GM23248 (cell line): Measurements from ENCODE around the gene PMPCB. TPM values are rescaled to one million over a fixed set of nuclear protein-coding genes. Genes with fewer than 3 reads are reported as not detected.

Source experiments
- DNase-seq: peaks from one replicate; pipeline ENCODE4 v3.0.0-alpha.2; 2015
- H2AFZ ChIP-seq: fragments of 200-600 bp; sonication (generic); 2 replicates; pipeline ENCODE4 v1.6.1; 2016; ENCODE audit warnings: antibody characterized with exemption
- H3F3A ChIP-seq: fragments of 200-600 bp; sonication (generic); 2 replicates; pipeline ENCODE4 v1.6.1; 2016; ENCODE audit warnings: mild to moderate bottlenecking, antibody characterized with exemption, mixed run types; ENCODE audit not compliant: insufficient read depth
- H3K27ac ChIP-seq: fragments of 200-600 bp; sonication (generic); 2 replicates; pipeline ENCODE4 v1.5.1; 2016; ENCODE audit warnings: mild to moderate bottlenecking
- H3K27me3 ChIP-seq: fragments of 200-600 bp; sonication (generic); replicated peaks from 2 replicates; pipeline ENCODE4 v1.6.1; 2016; ENCODE audit warnings: mild to moderate bottlenecking; ENCODE audit not compliant: insufficient read depth
- H3K36me3 ChIP-seq: fragments of 200-600 bp; sonication (generic); 2 replicates; pipeline ENCODE4 v1.6.1; 2016; ENCODE audit warnings: low read depth, mild to moderate bottlenecking
- H3K4me1 ChIP-seq: fragments of 200-600 bp; sonication (generic); 2 replicates; pipeline ENCODE4 v1.6.1; 2016; ENCODE audit warnings: mild to moderate bottlenecking; ENCODE audit not compliant: insufficient read depth
- H3K4me2 ChIP-seq: fragments of 200-600 bp; sonication (generic); one replicate; pipeline ENCODE4 v1.6.1; 2016; ENCODE audit warnings: mild to moderate bottlenecking; ENCODE audit not compliant: unreplicated experiment
- H3K4me3 ChIP-seq: fragments of 200-600 bp; sonication (generic); 2 replicates; pipeline ENCODE4 v1.5.1; 2016; ENCODE audit warnings: mild to moderate bottlenecking
- H3K79me2 ChIP-seq: fragments of 200-600 bp; sonication (generic); 2 replicates; pipeline ENCODE4 v1.6.1; 2016; ENCODE audit warnings: mild to moderate bottlenecking; ENCODE audit not compliant: insufficient read depth
- H3K9ac ChIP-seq: fragments of 200-600 bp; sonication (generic); 2 replicates; pipeline ENCODE4 v1.6.1; 2016; ENCODE audit warnings: mild to moderate bottlenecking
- H3K9me2 ChIP-seq: fragments of 200-600 bp; sonication (generic); 2 replicates; pipeline ENCODE4 v1.6.1; 2016; ENCODE audit warnings: mixed run types, mild to moderate bottlenecking, moderate library complexity; ENCODE audit not compliant: insufficient read depth
- H3K9me3 ChIP-seq: fragments of 200-600 bp; sonication (generic); one replicate; pipeline ENCODE4 v1.6.1; 2017; ENCODE audit warnings: low read depth
- H4K20me1 ChIP-seq: fragments of 200-600 bp; sonication (generic); 2 replicates; pipeline ENCODE4 v1.6.0; 2016; ENCODE audit not compliant: insufficient read depth
- EZH2 ChIP-seq: fragments of 200-600 bp; sonication (generic); IDR thresholded peaks from 2 replicates; pipeline ENCODE4 v1.6.1; 2018; ENCODE audit warnings: antibody characterized with exemption, mild to moderate bottlenecking; ENCODE audit not compliant: insufficient read depth, poor library complexity, severe bottlenecking
- EZH2phosphoT487 ChIP-seq: fragments of 200-600 bp; sonication (generic); IDR thresholded peaks from 2 replicates; pipeline ENCODE4 v1.6.1; 2018; ENCODE audit warnings: antibody characterized with exemption, moderate library complexity, mild to moderate bottlenecking, low read depth; ENCODE audit not compliant: insufficient read depth
- WGBS, 2 experiments: methylation state at CpG; one replicate each; pipeline ENCODE4 v1.1.6; 2015 to 2017; ENCODE audit warnings: low lambda C conversion rate in 2 of 2, low coverage in 1 of 2; ENCODE audit errors: missing lambda C conversion rate in 2 of 2; 5-methylcytosine and 5-hydroxymethylcytosine counted together
- in situ Hi-C: fragments of 300-500 bp; cut with MboI; formaldehyde crosslinking; loops from 2 replicates; pipeline ENCODE4 v1.15.0; 2020
- polyA plus RNA-seq: library from polyadenylated mRNA; unstranded; fragments of >200 nt; fragmentation: Nextera tagmentation; extraction: Ambion mirVana; gene quantifications from 2 replicates; pipeline ENCODE4 v1.2.1, GENCODE V29; 2016
- small RNA-seq: library from RNA; depleted of rRNA; stranded (forward); fragments of <200 nt; gene quantifications from one replicate; pipeline ENCODE3, GENCODE V24; 2014; ENCODE audit warnings: low read depth, low replicate concordance
- total RNA-seq: library from RNA; depleted of rRNA; stranded (reverse); fragments of >200 nt; shearing (Covaris generic); gene quantifications from 2 replicates; pipeline ENCODE4 v1.2.3, GENCODE V29; 2014; rRNA removed

PMPCB gene
- total and polyA plus RNA-seq, 2 experiments from 2014 or later, result 56.9 to 61.7 TPM

DNA sequence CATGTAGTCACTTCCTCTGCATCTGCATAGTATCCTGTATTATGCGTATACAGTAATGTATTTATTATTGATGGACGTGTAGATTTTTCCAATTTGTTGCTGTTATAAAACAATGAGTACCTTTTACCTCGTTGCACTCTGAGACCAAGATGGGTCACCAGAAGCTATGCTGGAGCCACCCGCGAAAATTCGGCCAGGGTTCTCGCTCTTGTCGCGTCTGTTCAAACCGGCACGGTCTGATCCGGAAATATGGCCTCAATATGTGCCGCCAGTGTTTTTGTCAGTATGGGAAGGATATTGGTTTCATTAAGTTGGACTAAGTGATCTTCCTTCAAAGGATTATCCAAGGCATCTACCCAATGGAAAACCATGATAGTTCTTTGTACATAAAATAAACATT is 51.2 kb downstream of the PMPCB start:
- 0 out of 2 replicates have a peak, but pooled peaks cover 6% of the 10 kb centered on the region for H4K20me1 ChIP-seq
- H3K4me2 ChIP-seq, result peak overlapping the region; percentile 95
- H3K9ac ChIP-seq, result peak overlapping the region; percentile 98
- H3K9me2 ChIP-seq, result no peaks in the 10 kb centered on the region
- DNase-seq, result peak; percentile 23
- H3K4me3 ChIP-seq, result peak overlapping the region; percentile 92
- in situ Hi-C loops, result no loop called here
- H3K36me3 ChIP-seq, result peaks cover 7% of the 10 kb centered on the region
- H3K79me2 ChIP-seq, result peaks cover 97% of the 10 kb centered on the region
- H3K4me1 ChIP-seq, result peaks cover 37% of the 10 kb centered on the region
- peaks cover 14% of the 10 kb centered on the region; the same call in 1 of the 2 replicates for H3F3A ChIP-seq
- no peak for TF ChIP-seq EZH2phosphoT487
- TF ChIP-seq EZH2, result no peak
- no peaks in the 10 kb centered on the region for H3K27me3 ChIP-seq
- no peaks in the 10 kb centered on the region for H3K9me3 ChIP-seq
- H3K27ac ChIP-seq, result peak overlapping the region; percentile 88; the same call in 1 of the 2 replicates
- H2AFZ ChIP-seq, result no peak overlapping the region
- WGBS, 2 experiments, result 7% methylated on average over 13 of the region's 13 CpGs

GRCh38 chr7:103348959-103349358 is 51.7 kb downstream of the PMPCB start:
- 45 to 50% methylated on average over 2 of the region's 2 CpGs for WGBS, 2 experiments
- no peaks in the 10 kb centered on the region for H3K27me3 ChIP-seq
- no peak overlapping the region for H3K27ac ChIP-seq
- no peaks in the 10 kb centered on the region for H3K9me2 ChIP-seq
- DNase-seq, result no peak
- no peaks in the 10 kb centered on the region for H3K9me3 ChIP-seq
- peaks cover 14% of the 10 kb centered on the region; the same call in 1 of the 2 replicates for H3F3A ChIP-seq
- H3K79me2 ChIP-seq, result peaks cover 97% of the 10 kb centered on the region
- H3K4me1 ChIP-seq, result peaks cover 36% of the 10 kb centered on the region
- peak overlapping the region; percentile 92 for H3K4me3 ChIP-seq
- H2AFZ ChIP-seq, result no peak overlapping the region
- 0 out of 2 replicates have a peak, but pooled peaks cover 6% of the 10 kb centered on the region for H4K20me1 ChIP-seq
- H3K4me2 ChIP-seq, result peak overlapping the region; percentile 95
- in situ Hi-C loops, result no loop called here
- TF ChIP-seq EZH2 (no peak), EZH2phosphoT487 (no peak)
- peaks cover 7% of the 10 kb centered on the region for H3K36me3 ChIP-seq
- peak overlapping the region; percentile 98 for H3K9ac ChIP-seq

DNA sequence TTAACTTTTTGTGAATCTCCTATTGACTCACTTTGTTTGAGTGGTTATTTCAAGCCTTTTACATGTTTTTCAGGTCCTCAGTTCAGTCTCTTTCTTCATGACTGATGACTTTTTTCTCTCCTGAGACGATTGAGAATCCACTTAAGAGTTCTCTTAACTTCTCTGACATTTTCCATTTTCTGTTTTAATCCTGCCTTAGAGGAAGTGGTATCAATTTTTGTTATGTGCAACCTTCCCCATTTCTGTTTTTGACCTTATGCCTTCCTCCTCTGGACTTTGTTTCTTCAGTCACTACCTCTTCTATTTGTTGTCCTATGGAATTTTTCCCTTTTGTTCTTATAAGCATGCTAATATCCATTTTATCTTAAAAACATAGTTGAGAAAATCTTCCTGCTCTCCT is 52.6 kb downstream of the PMPCB start:
- peak overlapping the region; percentile 92 for H3K4me3 ChIP-seq
- no peaks in the 10 kb centered on the region for H3K9me2 ChIP-seq
- no peaks in the 10 kb centered on the region for H3K9me3 ChIP-seq
- no peaks in the 10 kb centered on the region for H3K27me3 ChIP-seq
- TF ChIP-seq EZH2phosphoT487 (no peak), EZH2 (no peak)
- H3K4me2 ChIP-seq, result peak overlapping the region; percentile 95
- H3K36me3 ChIP-seq, result peaks cover 9% of the 10 kb centered on the region
- 18 to 29% methylated on average over 1 of the region's 1 CpG for WGBS, 2 experiments
- H3K9ac ChIP-seq, result no peak overlapping the region; the same call in 1 of the 2 replicates
- H3K79me2 ChIP-seq, result peaks cover 97% of the 10 kb centered on the region
- H3K4me1 ChIP-seq, result peaks cover 36% of the 10 kb centered on the region
- in situ Hi-C loops, result no loop called here
- H3K27ac ChIP-seq, result no peak overlapping the region
- H2AFZ ChIP-seq, result no peak overlapping the region
- H4K20me1 ChIP-seq, result 0 out of 2 replicates have a peak, but pooled peaks cover 6% of the 10 kb centered on the region
- DNase-seq, result no peak
- peaks cover 14% of the 10 kb centered on the region; the same call in 1 of the 2 replicates for H3F3A ChIP-seq

Small RNA genes within 50 kb of the gene (small RNA-seq; reads per million reads assigned to genes)
- not detected for gene RPS29P16

Other genes starting within 250 kb of the PMPCB start
- under 0.01 and 0.43 TPM in 2 replicates for gene FBXL13, start 222.6 kb upstream of the PMPCB start, total RNA-seq
- 0.24 and 0.37 TPM in 2 replicates for gene FBXL13, start 222.6 kb upstream of the PMPCB start, polyA plus RNA-seq
- gene ARMC10, start 222.3 kb upstream of the PMPCB start, total RNA-seq, result 32.8 and 39.2 TPM in 2 replicates
- gene ARMC10, start 222.3 kb upstream of the PMPCB start, polyA plus RNA-seq, result 35.5 and 41.9 TPM in 2 replicates
- gene NAPEPLD, start 148.3 kb upstream of the PMPCB start, total RNA-seq, result 4.4 and 21.1 TPM in 2 replicates
- 9.9 and 10.8 TPM in 2 replicates for gene NAPEPLD, start 148.3 kb upstream of the PMPCB start, polyA plus RNA-seq
- 17.8 and 19.3 TPM in 2 replicates for gene DNAJC2, start 47.3 kb downstream of the PMPCB start, total RNA-seq
- 36.6 and 38.4 TPM in 2 replicates for gene DNAJC2, start 47.3 kb downstream of the PMPCB start, polyA plus RNA-seq
- gene PSMC2, start 50.2 kb downstream of the PMPCB start, total RNA-seq, result 118 and 152 TPM in 2 replicates
- 173 and 187 TPM in 2 replicates for gene PSMC2, start 50.2 kb downstream of the PMPCB start, polyA plus RNA-seq
- not detected in 2 replicates for gene SLC26A5, start 148.8 kb downstream of the PMPCB start, total RNA-seq
- not detected in 2 replicates for gene SLC26A5, start 148.8 kb downstream of the PMPCB start, polyA plus RNA-seq